NT2/D1 (cell line): ENCODE data around the gene GSTO1.

Experiments used
- SUZ12 ChIP-seq: IDR thresholded peaks from 2 replicates; pipeline ENCODE4 v1.6.1; 2011; ENCODE audit not compliant: insufficient read length, insufficient read depth; ENCODE audit errors: extremely low read depth
- YY1 ChIP-seq: IDR thresholded peaks from 2 replicates; pipeline ENCODE4 v1.6.1; 2011; ENCODE audit not compliant: insufficient read length, insufficient read depth

DNA sequence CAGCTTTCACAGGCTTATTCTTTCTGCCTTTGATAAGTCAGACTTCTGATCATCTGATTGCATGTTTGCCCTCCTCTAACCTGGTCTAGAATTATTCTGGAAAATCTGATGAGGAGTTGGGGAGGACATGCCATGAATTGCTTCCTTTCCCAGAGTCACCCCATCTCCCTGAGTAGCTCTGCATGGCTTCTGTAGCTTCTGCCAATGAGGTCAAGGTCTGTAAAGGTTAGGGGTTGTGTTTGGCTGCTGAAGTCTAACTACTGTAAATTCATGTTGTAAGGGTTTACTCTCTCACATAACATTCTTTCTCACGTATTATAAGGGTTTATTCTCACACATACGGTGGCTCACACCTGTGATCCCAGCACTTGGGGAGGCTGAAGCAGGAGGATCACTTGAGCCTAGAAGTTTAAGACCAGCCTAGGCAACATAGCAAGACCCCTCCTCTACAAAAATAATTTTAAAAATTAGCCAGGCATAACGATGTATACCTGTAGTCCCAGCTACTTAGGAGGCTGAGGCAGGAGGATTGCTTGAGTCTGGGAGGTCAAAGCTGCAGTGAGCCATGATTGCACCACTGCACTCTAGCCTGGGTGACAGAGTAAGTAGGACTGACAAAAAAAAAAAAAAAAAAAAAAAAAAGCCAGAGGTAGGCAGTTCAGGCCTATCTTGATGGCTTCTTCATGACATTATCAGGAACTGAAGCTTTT lies 25.0 kb downstream of the GSTO1 start:
- TF ChIP-seq YY1 (no peak), SUZ12 (no peak)
